ENCODE data around the gene PMEPA1. TPM values are rescaled to one million over a fixed set of nuclear protein-coding genes. Genes with fewer than 3 reads are reported as not detected.

PMEPA1 gene
- total RNA-seq, 1 experiment from 2014 or later, result 1.9 TPM

GRCh38 chr20:57653546-57653900, 56.3 kb downstream of the PMEPA1 start:
- peaks cover 31% of the 10 kb centered on the region for H3K4me1 ChIP-seq (ENCODE audit: low read length)
- no peaks in the 10 kb centered on the region for H3K9me2 ChIP-seq (replicated peaks; ENCODE audit: insufficient read depth, low read length)
- H3K79me2 ChIP-seq (ENCODE audit: low read length), result no peaks in the 10 kb centered on the region
- DNase-seq, result no peak
- peaks cover 3% of the 10 kb centered on the region; the same call in 1 of the 2 replicates for H4K20me1 ChIP-seq (ENCODE audit: insufficient read depth, low read depth, low read length)
- no peaks in the 10 kb centered on the region for H3K9me3 ChIP-seq (ENCODE audit: low read length)
- H3K27ac ChIP-seq (ENCODE audit: low read length), result no peak overlapping the region
- no peaks in the 10 kb centered on the region for H3K27me3 ChIP-seq (ENCODE audit: low read length)
- H3K4me2 ChIP-seq (ENCODE audit: low read depth, low read length, poor library complexity, severe bottlenecking), result no peak overlapping the region
- H3K9ac ChIP-seq (ENCODE audit: low read length), result no peak overlapping the region
- H3K4me3 ChIP-seq (ENCODE audit: low read length), result no peak overlapping the region
- no peak overlapping the region for H2AFZ ChIP-seq (ENCODE audit: low read length)
- no peaks in the 10 kb centered on the region for H3K36me3 ChIP-seq (ENCODE audit: insufficient read depth, low read length)

DNA sequence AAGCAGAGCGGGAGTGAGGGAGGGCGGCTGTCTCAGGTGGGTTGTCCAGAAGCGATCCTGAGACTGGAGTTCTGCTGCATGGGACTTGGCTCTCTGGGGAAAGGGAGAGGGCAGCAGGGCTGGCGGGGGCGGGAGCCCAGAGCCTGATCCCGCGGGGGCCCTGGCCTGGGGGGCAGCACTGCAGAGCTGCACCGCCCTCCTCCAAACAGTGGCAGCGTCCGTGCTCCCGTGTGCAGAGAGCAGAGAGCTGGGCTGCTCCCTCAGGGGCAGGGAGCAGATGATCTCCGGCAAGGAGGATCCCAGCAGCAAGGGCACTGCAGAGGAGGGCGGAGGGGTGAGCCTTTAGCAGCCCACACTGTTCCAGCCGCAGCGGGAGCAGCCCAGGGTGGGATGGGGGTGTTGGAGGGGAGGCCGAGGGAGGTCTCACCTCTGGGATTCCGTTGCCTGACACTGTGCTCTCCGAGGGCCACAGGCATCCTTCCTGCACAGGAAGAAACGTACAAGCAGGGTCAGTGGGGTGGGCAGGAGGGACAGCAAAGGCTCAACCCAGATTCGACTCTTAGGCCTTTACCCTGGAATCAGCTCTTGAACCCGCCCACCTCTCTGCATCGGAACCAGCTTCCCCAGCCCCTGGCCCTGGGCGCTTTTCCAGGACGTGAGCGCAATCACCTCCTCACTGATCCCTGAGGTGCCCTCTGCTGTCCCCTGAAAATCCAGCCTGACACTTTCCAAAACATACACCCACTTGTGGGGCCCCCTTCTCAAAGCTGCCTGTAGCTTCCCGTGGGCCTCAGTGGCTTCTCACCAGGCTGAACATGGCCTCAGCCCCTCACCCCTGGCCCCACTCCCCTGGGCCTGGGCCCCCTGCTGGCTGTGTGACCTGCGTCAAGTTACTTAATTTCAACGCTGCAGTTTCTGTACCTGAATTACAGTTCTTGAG, 56.9 kb downstream of the PMEPA1 start:
- Histone ChIP-seq H3K9me3 (ENCODE audit: low read length) (no peaks in the 10 kb centered on the region), H3K4me1 (ENCODE audit: low read length) (peaks cover 25% of the 10 kb centered on the region), H2AFZ (ENCODE audit: low read length) (no peak overlapping the region), H3K27me3 (ENCODE audit: low read length) (no peaks in the 10 kb centered on the region), H3K4me3 (ENCODE audit: low read length) (no peak overlapping the region), H4K20me1 (ENCODE audit: insufficient read depth, low read depth, low read length) (peaks cover 3% of the 10 kb centered on the region; the same call in 1 of the 2 replicates), H3K36me3 (ENCODE audit: insufficient read depth, low read length) (no peaks in the 10 kb centered on the region), H3K4me2 (ENCODE audit: low read depth, low read length, poor library complexity, severe bottlenecking) (no peak overlapping the region), H3K79me2 (ENCODE audit: low read length) (no peaks in the 10 kb centered on the region), H3K9ac (ENCODE audit: low read length) (no peak overlapping the region), H3K27ac (ENCODE audit: low read length) (no peak overlapping the region), H3K9me2 (replicated peaks; ENCODE audit: insufficient read depth, low read length) (no peaks in the 10 kb centered on the region)
- DNase-seq, result peak; percentile 66

- no peak for DNase-seq
- H3K36me3 ChIP-seq (ENCODE audit: insufficient read depth, low read length), result no peaks in the 10 kb centered on the region
Observed at GRCh38 chr20:57651881-57652605, 57.8 kb downstream of the PMEPA1 start.

GRCh38 chr20:57650756-57651483, 58.9 kb downstream of the PMEPA1 start:
- Histone ChIP-seq H2AFZ (ENCODE audit: low read length) (no peak overlapping the region), H3K27me3 (ENCODE audit: low read length) (no peaks in the 10 kb centered on the region), H3K9ac (ENCODE audit: low read length) (no peak overlapping the region), H3K9me3 (ENCODE audit: low read length) (no peaks in the 10 kb centered on the region), H3K9me2 (replicated peaks; ENCODE audit: insufficient read depth, low read length) (no peaks in the 10 kb centered on the region), H3K27ac (ENCODE audit: low read length) (no peak overlapping the region), H3K79me2 (ENCODE audit: low read length) (no peaks in the 10 kb centered on the region), H4K20me1 (ENCODE audit: insufficient read depth, low read depth, low read length) (peaks cover 3% of the 10 kb centered on the region; the same call in 1 of the 2 replicates), H3K36me3 (ENCODE audit: insufficient read depth, low read length) (no peaks in the 10 kb centered on the region), H3K4me2 (ENCODE audit: low read depth, low read length, poor library complexity, severe bottlenecking) (no peak overlapping the region), H3K4me1 (ENCODE audit: low read length) (peaks cover 17% of the 10 kb centered on the region), H3K4me3 (ENCODE audit: low read length) (no peak overlapping the region)
- DNase-seq, result no peak

More at GRCh38 chr20:57651881-57652605, 57.8 kb downstream of the PMEPA1 start:
- Histone ChIP-seq H3K4me2 (ENCODE audit: low read depth, low read length, poor library complexity, severe bottlenecking) (no peak overlapping the region), H3K4me1 (ENCODE audit: low read length) (peaks cover 17% of the 10 kb centered on the region), H3K4me3 (ENCODE audit: low read length) (no peak overlapping the region), H3K9me3 (ENCODE audit: low read length) (no peaks in the 10 kb centered on the region), H3K9me2 (replicated peaks; ENCODE audit: insufficient read depth, low read length) (no peaks in the 10 kb centered on the region), H4K20me1 (ENCODE audit: insufficient read depth, low read depth, low read length) (peaks cover 3% of the 10 kb centered on the region; the same call in 1 of the 2 replicates), H3K27me3 (ENCODE audit: low read length) (no peaks in the 10 kb centered on the region), H2AFZ (ENCODE audit: low read length) (no peak overlapping the region), H3K79me2 (ENCODE audit: low read length) (no peaks in the 10 kb centered on the region), H3K9ac (ENCODE audit: low read length) (no peak overlapping the region), H3K27ac (ENCODE audit: low read length) (no peak overlapping the region)

DNA sequence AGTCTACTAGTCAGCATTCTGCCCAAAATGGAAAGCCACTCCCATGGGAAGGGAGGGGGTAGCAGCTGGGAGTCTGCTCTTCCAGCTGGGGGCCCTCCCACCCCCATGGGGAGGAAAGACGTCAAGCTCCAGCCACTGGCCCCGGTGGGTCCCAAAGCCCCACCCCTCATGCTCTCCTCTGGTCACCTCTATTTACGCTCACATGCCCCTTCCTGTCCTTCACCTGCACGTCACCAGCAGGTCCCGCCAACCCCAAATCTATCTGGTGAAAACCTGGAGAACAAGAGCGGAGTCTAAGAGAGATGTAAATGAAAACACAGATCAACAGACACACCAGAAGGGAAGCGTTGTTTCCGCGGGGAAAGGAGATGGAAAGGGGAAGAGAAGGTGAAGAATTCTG, 59.5 kb downstream of the PMEPA1 start:
- H3K36me3 ChIP-seq (ENCODE audit: insufficient read depth, low read length), result no peaks in the 10 kb centered on the region
- no peaks in the 10 kb centered on the region for H3K9me2 ChIP-seq (replicated peaks; ENCODE audit: insufficient read depth, low read length)
- no peaks in the 10 kb centered on the region for H3K79me2 ChIP-seq (ENCODE audit: low read length)
- H3K9me3 ChIP-seq (ENCODE audit: low read length), result no peaks in the 10 kb centered on the region
- DNase-seq, result no peak
- H4K20me1 ChIP-seq (ENCODE audit: insufficient read depth, low read depth, low read length), result peaks cover under 1% of the 10 kb centered on the region; the same call in 1 of the 2 replicates
- no peak overlapping the region for H3K27ac ChIP-seq (ENCODE audit: low read length)
- peaks cover 17% of the 10 kb centered on the region for H3K4me1 ChIP-seq (ENCODE audit: low read length)
- no peak overlapping the region for H2AFZ ChIP-seq (ENCODE audit: low read length)
- no peak overlapping the region for H3K4me3 ChIP-seq (ENCODE audit: low read length)
- no peak overlapping the region for H3K4me2 ChIP-seq (ENCODE audit: low read depth, low read length, poor library complexity, severe bottlenecking)
- no peak overlapping the region for H3K9ac ChIP-seq (ENCODE audit: low read length)
- no peaks in the 10 kb centered on the region for H3K27me3 ChIP-seq (ENCODE audit: low read length)

GRCh38 chr20:57649617-57650015, 60.2 kb downstream of the PMEPA1 start:
- Histone ChIP-seq H3K9me2 (replicated peaks; ENCODE audit: insufficient read depth, low read length) (no peaks in the 10 kb centered on the region), H3K4me3 (ENCODE audit: low read length) (no peak overlapping the region), H3K4me2 (ENCODE audit: low read depth, low read length, poor library complexity, severe bottlenecking) (no peak overlapping the region), H2AFZ (ENCODE audit: low read length) (no peak overlapping the region), H3K79me2 (ENCODE audit: low read length) (no peaks in the 10 kb centered on the region), H3K36me3 (ENCODE audit: insufficient read depth, low read length) (no peaks in the 10 kb centered on the region), H3K27me3 (ENCODE audit: low read length) (no peaks in the 10 kb centered on the region), H3K27ac (ENCODE audit: low read length) (no peak overlapping the region), H3K9me3 (ENCODE audit: low read length) (no peaks in the 10 kb centered on the region), H3K9ac (ENCODE audit: low read length) (no peak overlapping the region), H3K4me1 (ENCODE audit: low read length) (peaks cover 15% of the 10 kb centered on the region), H4K20me1 (ENCODE audit: insufficient read depth, low read depth, low read length) (no peaks in the 10 kb centered on the region)
- DNase-seq, result no peak

DNA sequence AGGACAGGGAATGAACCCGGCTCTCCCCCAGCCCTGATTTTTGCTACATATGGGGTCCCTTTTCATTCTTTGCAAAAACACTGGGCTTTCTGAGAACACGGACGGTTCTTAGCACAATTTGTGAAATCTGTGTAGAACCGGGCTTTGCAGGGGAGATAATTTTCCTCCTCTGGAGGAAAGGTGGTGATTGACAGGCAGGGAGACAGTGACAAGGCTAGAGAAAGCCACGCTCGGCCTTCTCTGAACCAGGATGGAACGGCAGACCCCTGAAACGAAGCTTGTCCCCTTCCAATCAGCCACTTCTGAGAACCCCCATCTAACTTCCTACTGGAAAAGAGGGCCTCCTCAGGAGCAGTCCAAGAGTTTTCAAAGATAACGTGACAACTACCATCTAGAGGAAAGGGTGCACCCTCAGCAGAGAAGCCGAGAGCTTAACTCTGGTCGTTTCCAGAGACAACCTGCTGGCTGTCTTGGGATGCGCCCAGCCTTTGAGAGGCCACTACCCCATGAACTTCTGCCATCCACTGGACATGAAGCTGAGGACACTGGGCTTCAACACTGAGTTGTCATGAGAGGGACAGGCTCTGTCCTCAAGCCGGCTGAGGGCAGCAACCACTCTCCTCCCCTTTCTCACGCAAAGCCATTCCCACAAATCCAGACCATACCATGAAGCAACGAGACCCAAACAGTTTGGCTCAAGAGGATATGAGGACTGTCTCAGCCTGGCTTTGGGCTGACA, 60.8 kb downstream of the PMEPA1 start:
- Histone ChIP-seq H3K36me3 (ENCODE audit: insufficient read depth, low read length) (no peaks in the 10 kb centered on the region), H3K4me3 (ENCODE audit: low read length) (no peak overlapping the region), H3K27me3 (ENCODE audit: low read length) (no peaks in the 10 kb centered on the region), H3K9me3 (ENCODE audit: low read length) (no peaks in the 10 kb centered on the region), H3K4me1 (ENCODE audit: low read length) (peaks cover 10% of the 10 kb centered on the region), H3K79me2 (ENCODE audit: low read length) (no peaks in the 10 kb centered on the region), H3K4me2 (ENCODE audit: low read depth, low read length, poor library complexity, severe bottlenecking) (no peak overlapping the region), H2AFZ (ENCODE audit: low read length) (no peak overlapping the region), H4K20me1 (ENCODE audit: insufficient read depth, low read depth, low read length) (no peaks in the 10 kb centered on the region), H3K9ac (ENCODE audit: low read length) (no peak overlapping the region), H3K27ac (ENCODE audit: low read length) (no peak overlapping the region), H3K9me2 (replicated peaks; ENCODE audit: insufficient read depth, low read length) (no peaks in the 10 kb centered on the region)
- DNase-seq, result no peak
